Liver (tissue), 9 donors: Measurements from ENCODE around the gene HOXA4. TPM values are rescaled to one million over a fixed set of nuclear protein-coding genes. Genes with fewer than 3 reads are reported as not detected.
A peak's percentile ranks its signal among the peaks of the same experiment; 100 is the strongest.

Experiments used
- DNase-seq: peaks from one replicate; pipeline ENCODE4 v3.0.0-alpha.2; 2017; ENCODE audit warnings: low spot score
- H3K27ac ChIP-seq, 2 donors: one replicate each; pipeline ENCODE4 v1.7.0; 2013; ENCODE audit warnings: inconsistent platforms in 2 of 2, low read length in 2 of 2, control low read depth in 1 of 2, low read depth in 1 of 2, mild to moderate bottlenecking in 1 of 2
- H3K27me3 ChIP-seq, 4 donors: one replicate each; pipeline versions ENCODE4 v1.6.1 to v1.7.0; 2013; ENCODE audit warnings: low read length in 3 of 4, inconsistent platforms in 1 of 4, mild to moderate bottlenecking in 1 of 4, moderate library complexity in 1 of 4; ENCODE audit not compliant: control insufficient read depth in 4 of 4, insufficient read depth in 4 of 4
- H3K36me3 ChIP-seq, 4 donors: one replicate each; pipeline versions ENCODE4 v1.6.1 to v1.7.0; 2013; ENCODE audit warnings: low read length in 3 of 4, mild to moderate bottlenecking in 3 of 4, low read depth in 1 of 4, moderate library complexity in 1 of 4; ENCODE audit not compliant: control insufficient read depth in 4 of 4, insufficient read depth in 3 of 4
- H3K4me1 ChIP-seq, 4 donors: one replicate each; pipeline versions ENCODE4 v1.6.1 to v1.7.0; 2013; ENCODE audit warnings: low read length in 3 of 4, mild to moderate bottlenecking in 3 of 4, moderate library complexity in 1 of 4; ENCODE audit not compliant: control insufficient read depth in 4 of 4, insufficient read depth in 4 of 4
- H3K4me3 ChIP-seq, 3 donors: one replicate each; pipeline versions ENCODE4 v1.6.1 to v1.7.0; 2013; ENCODE audit warnings: low read length in 3 of 3, control low read depth in 1 of 3, low read depth in 1 of 3, mild to moderate bottlenecking in 1 of 3
- H3K9ac ChIP-seq, 2 donors: one replicate each; pipeline ENCODE4 v1.7.0; 2013; ENCODE audit warnings: low read length in 2 of 2, mild to moderate bottlenecking in 2 of 2, moderate library complexity in 2 of 2, control low read depth in 1 of 2, low read depth in 1 of 2
- H3K9me3 ChIP-seq, 4 donors: one replicate each; pipeline versions ENCODE4 v1.6.1 to v1.7.0; 2013; ENCODE audit warnings: low read length in 3 of 4; ENCODE audit not compliant: control insufficient read depth in 4 of 4
- FOXA1 ChIP-seq: IDR thresholded peaks from 2 replicates; pipeline ENCODE4 v1.6.1; 2016; ENCODE audit warnings: antibody characterized with exemption
- FOXA2 ChIP-seq: IDR thresholded peaks from 2 replicates; pipeline ENCODE4 v1.6.1; 2016; ENCODE audit warnings: antibody characterized with exemption
- GABPA ChIP-seq, 2 donors: IDR thresholded peaks in 1 of 2; conservative IDR thresholded peaks in 1 of 2; 2 replicates each; pipeline ENCODE4 v1.6.1; 2016; ENCODE audit warnings: antibody characterized with exemption in 2 of 2, mild to moderate bottlenecking in 1 of 2, moderate library complexity in 1 of 2
- HNF4A ChIP-seq, 2 donors: conservative IDR thresholded peaks; 2 replicates each; pipeline ENCODE4 v1.6.1; 2016; ENCODE audit warnings: antibody characterized with exemption in 2 of 2, mild to moderate bottlenecking in 2 of 2
- HNF4G ChIP-seq: IDR thresholded peaks from 2 replicates; pipeline ENCODE4 v1.6.1; 2016; ENCODE audit warnings: antibody characterized with exemption
- JUND ChIP-seq, 2 donors: IDR thresholded peaks; 2 replicates each; pipeline ENCODE4 v1.6.1; 2016; ENCODE audit warnings: antibody characterized with exemption in 2 of 2
- RAD21 ChIP-seq, 2 donors: IDR thresholded peaks; 2 replicates each; pipeline ENCODE4 v1.6.1; 2016; ENCODE audit warnings: antibody characterized with exemption in 2 of 2, mild to moderate bottlenecking in 2 of 2
- SP1 ChIP-seq: IDR thresholded peaks from 2 replicates; pipeline ENCODE4 v1.6.1; 2018; ENCODE audit warnings: antibody characterized with exemption, mild to moderate bottlenecking
- TAF1 ChIP-seq: conservative IDR thresholded peaks from 2 replicates; pipeline ENCODE4 v1.6.1; 2016; ENCODE audit warnings: antibody characterized with exemption, mild to moderate bottlenecking
- YY1 ChIP-seq: IDR thresholded peaks from 2 replicates; pipeline ENCODE4 v1.6.1; 2016; ENCODE audit warnings: antibody characterized with exemption, mild to moderate bottlenecking
- WGBS: extraction: QIAGEN DNeasy Blood & Tissue Kit; methylation state at CpG from one replicate; pipeline ENCODE4 v1.1.7; 2013; 5-methylcytosine and 5-hydroxymethylcytosine counted together
- polyA plus RNA-seq, 2 donors: library from polyadenylated mRNA; stranded (reverse) in 1 of 2; unstranded in 1 of 2; fragments of 200-250 nt in 1 of 2; fragments of >200 nt in 1 of 2; fragmentation: Nextera tagmentation in 1 of 2; extraction: Ambion mirVana in 1 of 2; gene quantifications; one replicate each; pipeline versions ENCODE4 v1.2.1 to v1.2.3, GENCODE V29; 2013 to 2015
- total RNA-seq, 2 donors: library from RNA; depleted of rRNA; stranded (reverse); fragments of >200 nt; gene quantifications; one replicate each; pipeline ENCODE4 v1.2.3, GENCODE V29; 2014
- TF ChIP-seq, protein P1 (sequence below): fragments of 150-350 bp; IDR thresholded peaks from 2 replicates; pipeline ENCODE4 v1.5.1; 2017; ENCODE audit warnings: improper control_type of control experiment, low read depth, low read length; ENCODE audit not compliant: missing input control
- TF ChIP-seq, protein P2 (sequence below): IDR thresholded peaks from 2 replicates; pipeline ENCODE4 v1.6.1; 2016; ENCODE audit warnings: antibody characterized with exemption
- TF ChIP-seq, protein P3 (sequence below): IDR thresholded peaks from 2 replicates; pipeline ENCODE4 v1.6.1; 2016; ENCODE audit warnings: antibody characterized with exemption
- TF ChIP-seq, protein P4 (sequence below): IDR thresholded peaks from 2 replicates; pipeline ENCODE4 v1.6.1; 2016; ENCODE audit warnings: antibody characterized with exemption
- donor health status: healthy.
- donor health status: healthy.
- donor health status: healthy.
- donor health status: healthy.
- donor health status: healthy.

Gene HOXA4
- total and polyA plus RNA-seq, 4 donors, result 0.17 to 1.1 (median 0.30) TPM

DNA sequence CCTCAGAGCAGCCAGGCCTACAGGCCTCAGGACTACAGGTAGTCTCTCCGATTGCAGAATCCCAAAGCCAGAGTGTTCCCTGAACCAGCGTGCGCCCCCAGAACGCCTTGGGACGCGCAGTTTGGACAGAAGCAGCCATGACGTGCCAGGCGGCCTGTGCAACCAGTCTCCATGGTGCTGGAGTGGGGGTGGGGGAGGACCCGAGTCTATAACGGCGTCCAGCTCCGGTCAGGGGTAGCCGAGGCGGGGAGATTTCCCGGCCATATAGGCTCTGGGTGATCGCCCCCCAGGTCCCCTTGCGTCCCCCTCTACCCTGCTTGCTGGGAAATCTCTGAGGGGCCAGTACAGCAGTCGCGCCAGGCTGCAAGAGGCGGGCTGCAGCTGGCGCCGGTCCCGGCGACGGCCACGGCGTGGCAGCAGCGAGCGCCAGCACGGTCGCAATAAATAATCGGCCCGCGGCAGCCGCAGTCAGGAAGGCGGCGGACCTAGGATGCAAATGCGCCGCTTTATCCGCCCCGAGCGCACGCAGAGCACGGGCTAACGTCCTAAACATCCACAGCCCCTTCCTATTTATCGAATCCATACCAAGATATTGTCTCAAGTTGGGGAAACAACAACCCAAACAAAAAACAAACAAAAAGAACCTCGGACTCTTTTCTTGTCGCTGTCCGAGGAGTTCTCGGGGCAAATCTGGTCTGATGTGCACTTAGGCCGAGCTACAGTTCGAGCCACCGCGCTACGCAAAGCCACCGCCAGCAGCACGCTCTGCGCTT, 20.2 kb upstream of the HOXA4 start:
- Histone ChIP-seq H3K36me3 (no peaks in the 10 kb centered on the region), H3K9me3 (peaks cover 0 to 5% (median 0%) of the 10 kb centered on the region in 4 donors), H3K4me1 (peaks cover 10 to 34% (median 19%) of the 10 kb centered on the region in 4 donors), H3K27me3 (peaks cover 17 to 49% (median 37%) of the 10 kb centered on the region in 4 donors), H3K27ac (no peak overlapping the region), H3K4me3 (peak overlapping the region in 2 of 3 donors; percentile 23 to 46), H3K9ac (no peak overlapping the region)
- DNase-seq, result peak; percentile 66
- TF ChIP-seq RAD21 (IDR thresholded peaks at IDR 0.05) (peak; percentile 34 to 67), FOXA1 (no peak)
- TF ChIP-seq, protein P1, sequence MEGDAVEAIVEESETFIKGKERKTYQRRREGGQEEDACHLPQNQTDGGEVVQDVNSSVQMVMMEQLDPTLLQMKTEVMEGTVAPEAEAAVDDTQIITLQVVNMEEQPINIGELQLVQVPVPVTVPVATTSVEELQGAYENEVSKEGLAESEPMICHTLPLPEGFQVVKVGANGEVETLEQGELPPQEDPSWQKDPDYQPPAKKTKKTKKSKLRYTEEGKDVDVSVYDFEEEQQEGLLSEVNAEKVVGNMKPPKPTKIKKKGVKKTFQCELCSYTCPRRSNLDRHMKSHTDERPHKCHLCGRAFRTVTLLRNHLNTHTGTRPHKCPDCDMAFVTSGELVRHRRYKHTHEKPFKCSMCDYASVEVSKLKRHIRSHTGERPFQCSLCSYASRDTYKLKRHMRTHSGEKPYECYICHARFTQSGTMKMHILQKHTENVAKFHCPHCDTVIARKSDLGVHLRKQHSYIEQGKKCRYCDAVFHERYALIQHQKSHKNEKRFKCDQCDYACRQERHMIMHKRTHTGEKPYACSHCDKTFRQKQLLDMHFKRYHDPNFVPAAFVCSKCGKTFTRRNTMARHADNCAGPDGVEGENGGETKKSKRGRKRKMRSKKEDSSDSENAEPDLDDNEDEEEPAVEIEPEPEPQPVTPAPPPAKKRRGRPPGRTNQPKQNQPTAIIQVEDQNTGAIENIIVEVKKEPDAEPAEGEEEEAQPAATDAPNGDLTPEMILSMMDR, result peak; percentile 67
- 2% methylated on average over 58 of the region's 58 CpGs for WGBS

DNA sequence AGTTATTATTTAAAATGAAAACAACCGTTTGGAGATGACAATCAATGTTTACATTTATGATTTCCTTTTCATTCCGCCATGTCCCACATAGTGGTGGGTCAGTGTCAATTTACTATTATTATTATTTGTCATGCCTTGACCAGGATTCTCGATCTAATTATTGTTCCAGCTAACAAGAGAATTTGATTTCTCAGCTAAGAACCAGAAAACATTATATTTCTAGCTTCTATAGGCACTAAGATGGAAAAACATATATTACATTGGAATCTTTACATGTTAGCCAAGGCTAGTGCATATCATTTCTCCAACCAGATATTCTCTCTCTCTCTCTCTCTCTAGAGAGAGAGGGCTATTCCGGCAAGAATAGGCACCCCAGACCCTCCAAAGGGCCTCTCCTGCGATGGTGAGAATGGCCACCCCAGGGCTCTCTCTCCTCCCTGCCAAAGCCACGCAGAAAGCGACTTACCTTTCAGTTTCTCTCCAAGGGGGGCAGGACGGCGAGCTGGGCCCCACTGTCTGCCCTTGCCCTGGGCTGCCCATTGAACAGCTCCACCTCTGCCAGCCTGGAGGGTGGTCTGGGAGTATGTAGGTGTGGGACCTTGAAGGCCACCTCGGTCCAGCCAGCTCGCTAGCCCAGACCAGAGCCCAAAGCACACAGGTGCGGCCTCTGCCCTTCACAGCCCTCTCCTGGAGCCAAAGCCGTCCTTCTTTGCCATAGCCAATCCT, 19.4 kb upstream of the HOXA4 start:
- H3K4me3 ChIP-seq, result no peak overlapping the region
- no peaks in the 10 kb centered on the region for H3K36me3 ChIP-seq
- peak; percentile 32 for DNase-seq
- H3K9ac ChIP-seq, result no peak overlapping the region
- H3K27me3 ChIP-seq, result peaks cover 12 to 44% (median 33%) of the 10 kb centered on the region in 4 donors
- TF ChIP-seq, protein P2, sequence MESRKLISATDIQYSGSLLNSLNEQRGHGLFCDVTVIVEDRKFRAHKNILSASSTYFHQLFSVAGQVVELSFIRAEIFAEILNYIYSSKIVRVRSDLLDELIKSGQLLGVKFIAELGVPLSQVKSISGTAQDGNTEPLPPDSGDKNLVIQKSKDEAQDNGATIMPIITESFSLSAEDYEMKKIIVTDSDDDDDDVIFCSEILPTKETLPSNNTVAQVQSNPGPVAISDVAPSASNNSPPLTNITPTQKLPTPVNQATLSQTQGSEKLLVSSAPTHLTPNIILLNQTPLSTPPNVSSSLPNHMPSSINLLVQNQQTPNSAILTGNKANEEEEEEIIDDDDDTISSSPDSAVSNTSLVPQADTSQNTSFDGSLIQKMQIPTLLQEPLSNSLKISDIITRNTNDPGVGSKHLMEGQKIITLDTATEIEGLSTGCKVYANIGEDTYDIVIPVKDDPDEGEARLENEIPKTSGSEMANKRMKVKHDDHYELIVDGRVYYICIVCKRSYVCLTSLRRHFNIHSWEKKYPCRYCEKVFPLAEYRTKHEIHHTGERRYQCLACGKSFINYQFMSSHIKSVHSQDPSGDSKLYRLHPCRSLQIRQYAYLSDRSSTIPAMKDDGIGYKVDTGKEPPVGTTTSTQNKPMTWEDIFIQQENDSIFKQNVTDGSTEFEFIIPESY, result no peak
- WGBS, result 29% methylated on average over 13 of the region's 13 CpGs
- no peak overlapping the region for H3K27ac ChIP-seq
- H3K9me3 ChIP-seq, result peaks cover 0 to 2% (median 0%) of the 10 kb centered on the region in 4 donors
- H3K4me1 ChIP-seq, result peaks cover 11 to 30% (median 19%) of the 10 kb centered on the region in 4 donors

DNA sequence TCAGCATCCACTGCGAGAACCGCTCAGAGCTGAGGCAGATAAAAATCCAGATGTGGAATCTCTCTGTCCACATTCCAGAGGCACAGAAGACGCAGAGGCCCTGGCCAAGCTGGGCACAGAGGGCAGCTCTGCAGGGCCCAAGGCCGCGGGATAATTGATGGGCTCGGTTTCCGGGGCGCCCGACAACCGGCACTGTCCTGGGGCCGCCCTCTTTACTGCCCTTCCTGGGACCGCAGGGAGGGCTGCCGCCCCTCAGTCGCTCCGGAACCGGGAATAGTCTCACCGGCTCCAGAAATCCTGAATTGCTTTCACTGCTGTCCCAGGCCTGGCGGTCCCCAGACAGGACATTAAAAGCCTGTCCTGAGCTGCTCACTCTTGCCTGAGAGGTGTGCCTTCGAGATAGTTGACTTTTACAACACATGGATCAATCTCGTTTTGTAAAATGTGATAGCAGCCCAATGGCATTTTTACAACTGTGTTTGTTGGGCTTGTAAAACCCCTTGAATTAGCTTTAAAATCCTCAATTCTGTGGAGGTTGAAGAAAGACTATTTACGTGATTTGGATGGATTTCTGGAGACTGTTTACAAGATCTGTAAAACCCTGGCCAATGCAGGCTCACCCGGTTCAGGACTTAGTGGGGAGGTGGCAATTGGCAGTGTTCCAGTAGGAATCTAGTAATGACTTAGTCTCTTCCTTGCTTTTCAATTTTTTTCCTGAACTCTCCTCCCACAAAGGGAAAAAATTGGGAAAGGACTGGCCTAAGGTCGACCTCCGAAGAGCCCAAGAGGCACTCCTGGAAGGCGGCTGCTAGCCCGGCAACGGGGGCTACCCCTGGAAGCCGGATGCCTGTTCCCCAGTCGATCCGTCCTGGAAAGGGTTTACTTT, 18.4 kb upstream of the HOXA4 start:
- H3K9ac ChIP-seq, result no peak overlapping the region
- no peak for DNase-seq
- no peak overlapping the region for H3K27ac ChIP-seq
- peaks cover 0 to 4% (median 0%) of the 10 kb centered on the region in 4 donors for H3K9me3 ChIP-seq
- 21% methylated on average over 30 of the region's 30 CpGs for WGBS
- H3K4me3 ChIP-seq, result no peak overlapping the region
- H3K4me1 ChIP-seq, result peaks cover 7 to 26% (median 17%) of the 10 kb centered on the region in 4 donors
- H3K36me3 ChIP-seq, result no peaks in the 10 kb centered on the region
- H3K27me3 ChIP-seq, result peaks cover 7 to 39% (median 29%) of the 10 kb centered on the region in 4 donors
- no peak for TF ChIP-seq FOXA1
- no peak for TF ChIP-seq HNF4A (conservative IDR thresholded peaks at IDR 0.05)
- TF ChIP-seq RAD21 (IDR thresholded peaks at IDR 0.05), result no peak
- TF ChIP-seq GABPA (IDR thresholded peaks at IDR 0.05 in 1 of 2, conservative IDR thresholded peaks at IDR 0.05 in 1 of 2), result no peak
- TF ChIP-seq YY1, result no peak
- TF ChIP-seq FOXA2, result no peak
- TF ChIP-seq, protein P1, result no peak
- TF ChIP-seq, protein P3, sequence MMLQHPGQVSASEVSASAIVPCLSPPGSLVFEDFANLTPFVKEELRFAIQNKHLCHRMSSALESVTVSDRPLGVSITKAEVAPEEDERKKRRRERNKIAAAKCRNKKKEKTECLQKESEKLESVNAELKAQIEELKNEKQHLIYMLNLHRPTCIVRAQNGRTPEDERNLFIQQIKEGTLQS, result no peak
- TF ChIP-seq HNF4G, result no peak
- TF ChIP-seq, protein P4, sequence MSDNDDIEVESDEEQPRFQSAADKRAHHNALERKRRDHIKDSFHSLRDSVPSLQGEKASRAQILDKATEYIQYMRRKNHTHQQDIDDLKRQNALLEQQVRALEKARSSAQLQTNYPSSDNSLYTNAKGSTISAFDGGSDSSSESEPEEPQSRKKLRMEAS, result no peak
- no peak for TF ChIP-seq SP1
- TF ChIP-seq, protein P2, result no peak
- no peak for TF ChIP-seq JUND (IDR thresholded peaks at IDR 0.05)
- TF ChIP-seq TAF1, result no peak
